Caco-2 (cell line): ENCODE measurements around the gene GRB10. TPM values are rescaled to one million over a fixed set of nuclear protein-coding genes. Genes with fewer than 3 reads are reported as not detected.

ENCODE experiments used
- BruUV-seq: library from RNA; stranded (reverse); fragments of 400-500 nt; replicated peaks from 2 replicates; lab custom pipeline; 2021; lab: Mats Ljungman, UMichigan
- CTCF ChIA-PET: fragments of 300-600 bp; sonication (Branson Sonifier 250); formaldehyde crosslinking; loops from one replicate; lab custom pipeline; 2022; ENCODE audit warnings: antibody characterized with exemption; lab: Charles Lee
- POLR2A ChIA-PET: fragments of 300-600 bp; sonication (Branson Sonifier 250); formaldehyde crosslinking; loops from one replicate; lab custom pipeline; 2022; ENCODE audit warnings: antibody characterized with exemption; lab: Charles Lee
- DNase-seq, 2 experiments: peaks; one replicate each; pipeline versions ENCODE4 v3.0.0 to v3.0.0-alpha.2; 2020 to 2022
- H3K27me3 ChIP-seq: replicated peaks from 2 replicates; pipeline ENCODE4 v1.6.0; 2011; ENCODE audit warnings: low read length; ENCODE audit not compliant: control insufficient read depth, insufficient read depth
- H3K36me3 ChIP-seq: 2 replicates; pipeline ENCODE4 v1.5.1; 2011; ENCODE audit warnings: low read length; ENCODE audit not compliant: control insufficient read depth, insufficient read depth
- H3K4me1 ChIP-seq: fragments of 250-450 bp; sonication (Bioruptor Pico); 2 replicates; pipeline ENCODE4 v1.5.1; 2020; ENCODE audit warnings: mild to moderate bottlenecking
- H3K4me3 ChIP-seq: 2 replicates; pipeline ENCODE4 v1.5.1; 2011; ENCODE audit warnings: low read depth, mild to moderate bottlenecking, control low read depth, low read length
- H3K9me3 ChIP-seq: fragments of 250-450 bp; sonication (Bioruptor Pico); 2 replicates; pipeline ENCODE4 v1.5.1; 2020; ENCODE audit warnings: mild to moderate bottlenecking, moderate library complexity
- H3K27ac Mint-ChIP-seq: one replicate; pipeline ENCODE4 v1.8.0; 2022; ENCODE audit warnings: mixed read lengths; ENCODE audit not compliant: unreplicated experiment
- H3K27me3 Mint-ChIP-seq: one replicate; pipeline ENCODE4 v1.8.0; 2022; ENCODE audit warnings: mixed read lengths; ENCODE audit not compliant: insufficient read depth, unreplicated experiment
- H3K36me3 Mint-ChIP-seq: one replicate; pipeline ENCODE4 v1.8.0; 2022; ENCODE audit warnings: mild to moderate bottlenecking, mixed read lengths; ENCODE audit not compliant: insufficient read depth, unreplicated experiment
- H3K4me1 Mint-ChIP-seq: one replicate; pipeline ENCODE4 v1.8.0; 2022; ENCODE audit warnings: low read depth, mixed read lengths; ENCODE audit not compliant: unreplicated experiment
- H3K4me3 Mint-ChIP-seq: one replicate; pipeline ENCODE4 v1.8.0; 2022; ENCODE audit warnings: mild to moderate bottlenecking, moderate library complexity, mixed read lengths; ENCODE audit not compliant: unreplicated experiment
- H3K9me3 Mint-ChIP-seq: one replicate; pipeline ENCODE4 v1.8.0; 2022; ENCODE audit warnings: mixed read lengths; ENCODE audit not compliant: unreplicated experiment
- CTCF ChIP-seq, 2 experiments: fragments of 200-600 bp in 1 of 2; IDR thresholded peaks; 1 replicate in 1 of 2; 2 replicates in 1 of 2; pipeline versions ENCODE4 v1.5.1 to v1.8.0; 2011 to 2022; ENCODE audit warnings: antibody characterized with exemption in 1 of 2, control low read depth in 1 of 2, inconsistent platforms in 1 of 2, low read depth in 1 of 2, low read length in 1 of 2, mild to moderate bottlenecking in 1 of 2, moderate library complexity in 1 of 2; ENCODE audit not compliant: insufficient read depth in 1 of 2, severe bottlenecking in 1 of 2, unreplicated experiment in 1 of 2
- intact Hi-C: fragments of 100-400 bp; cut with micrococcal nuclease; formaldehyde crosslinking; loops from one replicate; pipeline ENCODE4 v1.10.0; 2022; ENCODE audit not compliant: unreplicated experiment
- total RNA-seq: library from RNA; stranded (reverse); gene quantifications from 2 replicates; pipeline ENCODE4 v1.2.3, GENCODE V29; 2022

The GRB10 gene
- total RNA-seq, 1 experiment from 2014 or later: 79.3 TPM

GRCh38 chr7:50607524-50608125 lies 175.1 kb downstream of the GRB10 start:
- intact Hi-C loops: no loop called here
- Mint-ChIP-seq H3K36me3 (peaks cover 43% of the 10 kb centered on the region), H3K27me3 (no peaks in the 10 kb centered on the region), H3K27ac (no peak overlapping the region), H3K4me1 (no peaks in the 10 kb centered on the region), H3K4me3 (no peak overlapping the region), H3K9me3 (no peaks in the 10 kb centered on the region)
- CTCF ChIA-PET: interaction anchor here (0.9 kb wide), 1 partner anchor 139 kb away, joined by 6 read pairs; no protein-coding TSS in a partner anchor
- no TSS peak for BruUV-seq
- H3K27me3 ChIP-seq: no peaks in the 10 kb centered on the region
- H3K36me3 ChIP-seq: no peaks in the 10 kb centered on the region
- H3K4me3 ChIP-seq: no peak overlapping the region
- H3K4me1 ChIP-seq: no peaks in the 10 kb centered on the region
- DNase-seq: no peak
- H3K9me3 ChIP-seq: no peaks in the 10 kb centered on the region
- TF ChIP-seq CTCF (IDR thresholded peaks at IDR 0.05; ENCODE audit: insufficient read depth in 1 of 2, low read depth in 1 of 2, low read length in 1 of 2, severe bottlenecking in 1 of 2, unreplicated experiment in 1 of 2): no peak
- POLR2A ChIA-PET: no interaction called here

DNA sequence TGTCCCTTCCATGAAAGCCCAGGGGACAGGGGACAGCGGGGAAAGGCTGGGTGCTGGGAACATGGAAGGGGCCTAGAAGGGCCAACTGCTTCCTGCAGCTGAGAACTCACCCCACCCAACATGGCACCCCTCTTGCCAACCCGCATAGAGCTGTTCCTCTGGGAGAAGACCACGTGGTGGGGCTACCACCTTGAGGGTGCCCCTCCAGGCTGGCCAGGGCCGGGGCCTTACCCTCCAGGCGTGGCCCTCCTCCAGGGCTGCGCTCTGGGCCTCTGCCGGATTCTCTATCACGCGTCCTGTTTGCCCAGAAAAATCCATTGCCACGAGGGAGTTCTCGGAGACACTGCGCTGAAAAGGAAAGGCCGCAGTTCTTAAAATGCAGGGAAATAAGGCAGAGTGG lies 177.6 kb downstream of the GRB10 start:
- no peak overlapping the region for H3K4me3 Mint-ChIP-seq
- ChIA-PET POLR2A (no interaction called here), CTCF (no interaction called here)
- DNase-seq: no peak
- H3K9me3 Mint-ChIP-seq: no peaks in the 10 kb centered on the region
- no peak for TF ChIP-seq CTCF (IDR thresholded peaks at IDR 0.05; ENCODE audit: insufficient read depth in 1 of 2, low read depth in 1 of 2, low read length in 1 of 2, severe bottlenecking in 1 of 2, unreplicated experiment in 1 of 2)
- Histone ChIP-seq H3K27me3 (no peaks in the 10 kb centered on the region), H3K36me3 (no peaks in the 10 kb centered on the region), H3K9me3 (no peaks in the 10 kb centered on the region), H3K4me1 (no peaks in the 10 kb centered on the region), H3K4me3 (no peak overlapping the region)
- H3K27ac Mint-ChIP-seq: no peak overlapping the region
- intact Hi-C loops: no loop called here
- BruUV-seq: no TSS peak
- H3K36me3 Mint-ChIP-seq: peaks cover 42% of the 10 kb centered on the region
- H3K27me3 Mint-ChIP-seq: no peaks in the 10 kb centered on the region
- no peaks in the 10 kb centered on the region for H3K4me1 Mint-ChIP-seq

DNA sequence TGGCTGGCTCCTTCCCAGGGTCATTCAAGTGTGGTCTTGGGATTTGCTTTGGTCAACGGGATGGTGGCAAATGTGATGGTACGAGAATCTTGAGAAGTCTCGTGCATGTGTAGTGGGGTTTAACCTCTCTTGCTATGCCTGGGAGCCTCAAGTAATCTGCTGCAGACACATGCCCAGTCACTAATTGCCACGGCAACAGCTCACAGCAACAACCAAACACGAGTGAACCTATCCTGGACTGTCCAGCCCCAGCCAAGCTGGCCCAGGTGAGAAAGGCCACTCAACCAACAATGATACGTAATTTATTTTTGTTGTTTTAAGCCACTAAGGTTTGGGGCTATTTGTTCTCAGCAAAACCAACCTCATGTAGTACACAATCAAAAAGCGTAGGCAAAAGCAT lies 179.4 kb downstream of the GRB10 start:
- H3K27me3 Mint-ChIP-seq: no peaks in the 10 kb centered on the region
- peaks cover 53% of the 10 kb centered on the region for H3K36me3 Mint-ChIP-seq
- POLR2A ChIA-PET: no interaction called here
- intact Hi-C loops: no loop called here
- no peak overlapping the region for H3K4me3 Mint-ChIP-seq
- Histone ChIP-seq H3K27me3 (no peaks in the 10 kb centered on the region), H3K36me3 (no peaks in the 10 kb centered on the region), H3K4me1 (no peaks in the 10 kb centered on the region), H3K4me3 (no peak overlapping the region), H3K9me3 (no peaks in the 10 kb centered on the region)
- H3K9me3 Mint-ChIP-seq: no peaks in the 10 kb centered on the region
- CTCF ChIA-PET: no interaction called here
- BruUV-seq: no TSS peak
- peaks cover 6% of the 10 kb centered on the region for H3K4me1 Mint-ChIP-seq
- TF ChIP-seq CTCF (IDR thresholded peaks at IDR 0.05; ENCODE audit: insufficient read depth in 1 of 2, low read depth in 1 of 2, low read length in 1 of 2, severe bottlenecking in 1 of 2, unreplicated experiment in 1 of 2): no peak
- DNase-seq: no peak
- no peak overlapping the region for H3K27ac Mint-ChIP-seq
